HL-60 (cell line): Measurements from ENCODE around the gene GOLGA3.

ENCODE experiments used
- CTCF ChIP-seq: IDR thresholded peaks from one replicate; pipeline ENCODE4 v1.5.1; 2011; ENCODE audit warnings: low read length, control low read depth, inconsistent platforms; ENCODE audit not compliant: insufficient read depth
- GABPA ChIP-seq: IDR thresholded peaks from 2 replicates; pipeline ENCODE4 v1.6.1; 2012; ENCODE audit warnings: low read depth
- POLR2AphosphoS5 ChIP-seq: IDR thresholded peaks from 2 replicates; pipeline ENCODE4 v1.6.1; 2012; ENCODE audit warnings: low read depth
- SPI1 ChIP-seq: IDR thresholded peaks from 2 replicates; pipeline ENCODE4 v1.6.1; 2012; ENCODE audit warnings: low read depth, mild to moderate bottlenecking, borderline replicate concordance
- TF ChIP-seq, protein P1 (sequence below): IDR thresholded peaks from 2 replicates; pipeline ENCODE4 v1.6.1; 2012; ENCODE audit warnings: low read depth; ENCODE audit not compliant: insufficient replicate concordance

DNA sequence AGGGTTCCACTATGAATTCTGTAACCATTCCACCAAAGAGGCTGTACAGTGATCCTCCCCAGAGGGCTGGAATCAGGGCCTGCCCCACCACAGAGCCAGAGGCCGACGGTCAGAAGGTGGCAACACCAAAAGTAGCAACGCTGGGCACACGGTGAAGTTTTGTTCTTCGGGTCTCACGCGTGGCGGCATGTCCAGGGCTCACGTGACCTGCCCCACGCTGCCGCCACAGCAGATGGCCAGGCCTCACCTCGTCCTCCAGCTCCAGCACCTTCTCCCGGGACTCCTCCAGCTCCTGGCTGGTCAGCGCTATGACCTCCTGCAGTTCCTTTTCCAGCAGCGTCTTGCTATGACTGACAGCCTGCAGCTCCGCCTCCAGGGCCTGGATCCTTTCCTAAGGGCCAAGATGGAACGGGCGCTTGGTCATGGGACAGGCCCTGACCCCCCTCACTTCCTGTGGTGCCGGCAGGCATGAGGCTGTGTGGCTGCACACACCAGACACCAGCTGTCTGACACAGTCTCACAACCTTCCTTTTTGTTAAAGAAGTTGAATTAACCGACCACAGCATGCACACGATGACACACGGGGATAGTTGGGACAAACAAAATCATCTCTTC is 44.6 kb downstream of the GOLGA3 start:
- TF ChIP-seq CTCF (no peak), POLR2AphosphoS5 (no peak), GABPA (no peak), SPI1 (no peak)
- TF ChIP-seq, protein P1, sequence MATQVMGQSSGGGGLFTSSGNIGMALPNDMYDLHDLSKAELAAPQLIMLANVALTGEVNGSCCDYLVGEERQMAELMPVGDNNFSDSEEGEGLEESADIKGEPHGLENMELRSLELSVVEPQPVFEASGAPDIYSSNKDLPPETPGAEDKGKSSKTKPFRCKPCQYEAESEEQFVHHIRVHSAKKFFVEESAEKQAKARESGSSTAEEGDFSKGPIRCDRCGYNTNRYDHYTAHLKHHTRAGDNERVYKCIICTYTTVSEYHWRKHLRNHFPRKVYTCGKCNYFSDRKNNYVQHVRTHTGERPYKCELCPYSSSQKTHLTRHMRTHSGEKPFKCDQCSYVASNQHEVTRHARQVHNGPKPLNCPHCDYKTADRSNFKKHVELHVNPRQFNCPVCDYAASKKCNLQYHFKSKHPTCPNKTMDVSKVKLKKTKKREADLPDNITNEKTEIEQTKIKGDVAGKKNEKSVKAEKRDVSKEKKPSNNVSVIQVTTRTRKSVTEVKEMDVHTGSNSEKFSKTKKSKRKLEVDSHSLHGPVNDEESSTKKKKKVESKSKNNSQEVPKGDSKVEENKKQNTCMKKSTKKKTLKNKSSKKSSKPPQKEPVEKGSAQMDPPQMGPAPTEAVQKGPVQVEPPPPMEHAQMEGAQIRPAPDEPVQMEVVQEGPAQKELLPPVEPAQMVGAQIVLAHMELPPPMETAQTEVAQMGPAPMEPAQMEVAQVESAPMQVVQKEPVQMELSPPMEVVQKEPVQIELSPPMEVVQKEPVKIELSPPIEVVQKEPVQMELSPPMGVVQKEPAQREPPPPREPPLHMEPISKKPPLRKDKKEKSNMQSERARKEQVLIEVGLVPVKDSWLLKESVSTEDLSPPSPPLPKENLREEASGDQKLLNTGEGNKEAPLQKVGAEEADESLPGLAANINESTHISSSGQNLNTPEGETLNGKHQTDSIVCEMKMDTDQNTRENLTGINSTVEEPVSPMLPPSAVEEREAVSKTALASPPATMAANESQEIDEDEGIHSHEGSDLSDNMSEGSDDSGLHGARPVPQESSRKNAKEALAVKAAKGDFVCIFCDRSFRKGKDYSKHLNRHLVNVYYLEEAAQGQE: no peak
